ENCODE results near the gene SERPINA5.

The SERPINA5 gene, protein sequence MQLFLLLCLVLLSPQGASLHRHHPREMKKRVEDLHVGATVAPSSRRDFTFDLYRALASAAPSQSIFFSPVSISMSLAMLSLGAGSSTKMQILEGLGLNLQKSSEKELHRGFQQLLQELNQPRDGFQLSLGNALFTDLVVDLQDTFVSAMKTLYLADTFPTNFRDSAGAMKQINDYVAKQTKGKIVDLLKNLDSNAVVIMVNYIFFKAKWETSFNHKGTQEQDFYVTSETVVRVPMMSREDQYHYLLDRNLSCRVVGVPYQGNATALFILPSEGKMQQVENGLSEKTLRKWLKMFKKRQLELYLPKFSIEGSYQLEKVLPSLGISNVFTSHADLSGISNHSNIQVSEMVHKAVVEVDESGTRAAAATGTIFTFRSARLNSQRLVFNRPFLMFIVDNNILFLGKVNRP

DNA sequence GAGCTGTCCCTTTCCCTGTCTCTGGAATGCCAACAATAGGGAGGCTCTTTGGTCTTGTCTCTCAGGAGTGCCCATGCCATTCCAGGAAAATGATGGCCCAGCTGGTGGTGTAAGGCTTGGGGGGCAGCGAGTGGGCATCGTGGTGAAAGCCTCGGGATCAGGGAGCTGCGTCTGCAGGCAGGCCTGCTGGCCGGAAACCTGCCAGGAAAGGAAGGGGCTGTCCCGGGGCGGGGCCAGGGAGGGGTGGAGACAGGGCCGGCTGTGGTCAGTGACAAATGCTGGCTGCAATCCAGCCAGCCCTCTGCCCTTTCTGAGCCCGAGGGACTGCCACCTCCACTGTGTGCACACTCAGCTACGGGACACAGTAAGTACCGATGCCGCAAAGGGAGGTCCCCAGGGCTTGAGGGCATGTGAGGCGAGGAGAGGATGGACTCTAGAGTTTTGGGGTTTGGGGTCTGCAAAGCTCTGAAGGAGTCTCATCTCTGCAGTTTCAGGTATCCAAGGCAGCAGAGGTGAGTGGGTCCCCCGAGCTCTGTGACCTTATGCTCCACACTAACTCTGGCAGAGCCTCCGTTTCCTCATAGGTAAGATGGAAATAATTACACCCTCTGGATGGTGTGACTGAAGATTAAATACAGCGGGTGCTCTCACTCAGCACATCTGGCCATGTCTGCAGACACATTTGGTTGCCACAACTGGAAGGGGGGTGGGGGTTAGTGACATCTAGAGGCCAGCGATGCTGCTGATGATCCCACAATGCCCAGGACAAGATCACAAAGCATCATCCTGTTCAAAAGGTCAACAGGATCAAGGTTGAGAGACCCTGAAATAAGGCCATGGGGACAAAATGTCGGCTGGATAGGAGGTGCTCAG lies at the start of gene SERPINA5:
TSS of gene SERPINA5 (plus strand) at position 300 of the 873 bp plus-strand sequence. CDS start 5,937 bp downstream, outside the sequence.
- no peak for DNase-seq

DNA sequence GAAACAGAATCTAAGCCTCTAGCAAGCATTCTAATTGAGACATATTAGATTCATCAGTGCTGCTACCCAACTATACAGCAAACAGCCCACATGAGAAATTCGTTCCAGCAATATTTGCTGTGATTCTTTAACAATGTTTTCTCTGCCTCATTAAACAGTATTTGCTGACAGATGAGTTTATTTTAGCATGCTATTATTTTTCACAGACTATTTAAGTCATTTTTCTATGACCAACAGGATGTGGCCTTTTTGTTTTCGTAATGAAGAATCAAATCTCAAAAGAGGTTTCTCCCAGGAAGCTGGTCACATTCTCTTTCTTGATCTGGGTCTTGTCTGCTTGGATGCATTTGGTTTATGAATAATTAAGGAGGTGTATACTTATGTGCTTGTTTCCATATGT lies 48.8 kb upstream of the SERPINA5 start:
- no peak for DNase-seq

DNA sequence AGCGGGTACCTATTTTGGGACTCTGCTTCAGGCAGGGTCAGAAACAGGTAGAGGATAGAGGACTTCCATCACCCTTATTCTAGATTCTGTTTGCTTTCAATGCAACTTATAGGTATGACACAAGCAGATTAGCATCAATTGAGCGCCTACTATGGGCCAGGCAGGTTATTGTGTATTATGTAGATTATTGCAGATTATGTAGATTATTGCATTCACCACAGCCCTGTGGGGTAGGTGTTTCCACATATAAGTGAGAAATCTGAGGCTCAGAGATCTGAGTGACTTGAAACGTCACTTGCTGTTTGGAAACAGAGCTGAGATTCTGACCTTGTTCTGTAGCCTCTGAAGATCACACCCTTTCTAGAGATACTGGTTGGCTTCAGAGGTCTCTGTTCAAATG lies 45.7 kb upstream of the SERPINA5 start:
- no peak for DNase-seq

DNA sequence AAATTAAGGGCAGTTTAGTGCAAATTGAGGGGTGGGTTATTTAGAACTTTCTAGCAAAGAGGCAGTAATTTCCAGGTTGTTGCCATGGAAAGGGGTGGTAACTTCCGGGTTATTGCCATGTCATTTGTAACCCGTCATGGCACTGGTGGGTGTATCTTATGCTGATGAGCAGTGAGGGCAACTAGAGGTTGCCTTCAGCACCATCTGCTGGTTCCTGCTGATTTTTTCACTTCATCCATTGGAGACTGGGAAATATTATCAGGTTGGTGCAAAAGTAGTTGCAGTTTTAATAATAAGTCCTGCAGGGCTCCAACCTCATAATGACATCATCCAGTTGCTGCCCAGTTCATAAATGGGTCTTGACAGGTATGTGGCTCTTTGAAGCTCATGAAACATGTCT lies 44.4 kb upstream of the SERPINA5 start:
- peak; percentile 14 to 56 for DNase-seq

DNA sequence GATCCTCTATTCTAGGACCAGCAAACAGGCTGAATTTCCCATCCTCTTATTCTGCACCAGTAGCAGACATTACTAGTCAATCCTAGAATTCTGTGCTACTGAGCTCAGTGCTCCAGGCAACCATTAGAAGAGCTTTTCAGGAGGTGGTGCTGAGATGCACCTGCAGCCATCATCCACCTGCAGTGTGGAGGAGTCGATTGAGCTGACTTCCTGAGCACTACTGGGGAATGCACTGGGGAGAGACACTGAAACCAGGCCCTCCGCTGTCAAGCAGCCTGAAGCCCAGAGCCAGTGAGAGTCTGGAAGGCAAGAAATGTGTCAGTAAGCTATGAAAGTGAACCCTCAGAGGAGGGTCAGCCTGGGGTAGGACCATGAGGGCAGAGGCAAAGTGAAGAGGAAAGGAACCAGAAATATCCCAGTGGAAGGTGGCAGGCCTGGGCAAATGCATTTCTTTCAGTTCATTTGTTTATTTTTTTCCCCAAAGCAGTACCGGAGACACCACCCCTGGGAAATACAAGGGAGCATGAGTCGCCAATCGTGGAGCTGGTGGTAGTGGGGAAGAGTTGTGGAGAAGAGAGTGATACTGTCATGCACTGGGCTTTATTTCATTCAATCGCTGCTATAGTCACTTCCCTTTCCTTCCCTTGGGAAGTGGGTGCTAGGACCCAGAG lies 43.0 kb upstream of the SERPINA5 start:
- peak in 1 of 2 experiments; percentile 21 for DNase-seq

DNA sequence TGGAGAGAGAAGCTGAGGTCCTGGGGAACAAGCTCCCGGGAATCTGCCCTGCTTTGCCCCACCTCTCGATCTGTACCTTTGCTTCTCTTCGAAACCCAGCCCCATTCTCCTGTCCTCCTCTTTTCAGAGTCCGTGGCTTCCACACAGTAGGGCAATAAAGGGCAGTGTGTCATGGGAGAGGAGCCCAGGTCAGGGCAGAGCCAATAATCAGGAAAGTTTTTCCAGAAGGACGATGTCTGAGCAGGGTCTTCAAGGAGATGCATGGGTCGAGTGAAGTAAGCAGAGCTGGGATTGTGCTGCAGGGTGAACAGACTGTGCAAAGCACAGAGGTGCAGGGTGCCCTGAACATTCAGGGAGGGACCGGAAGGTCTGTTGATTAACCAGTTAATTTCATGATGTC lies 42.0 kb upstream of the SERPINA5 start:
- DNase-seq = no peak

DNA sequence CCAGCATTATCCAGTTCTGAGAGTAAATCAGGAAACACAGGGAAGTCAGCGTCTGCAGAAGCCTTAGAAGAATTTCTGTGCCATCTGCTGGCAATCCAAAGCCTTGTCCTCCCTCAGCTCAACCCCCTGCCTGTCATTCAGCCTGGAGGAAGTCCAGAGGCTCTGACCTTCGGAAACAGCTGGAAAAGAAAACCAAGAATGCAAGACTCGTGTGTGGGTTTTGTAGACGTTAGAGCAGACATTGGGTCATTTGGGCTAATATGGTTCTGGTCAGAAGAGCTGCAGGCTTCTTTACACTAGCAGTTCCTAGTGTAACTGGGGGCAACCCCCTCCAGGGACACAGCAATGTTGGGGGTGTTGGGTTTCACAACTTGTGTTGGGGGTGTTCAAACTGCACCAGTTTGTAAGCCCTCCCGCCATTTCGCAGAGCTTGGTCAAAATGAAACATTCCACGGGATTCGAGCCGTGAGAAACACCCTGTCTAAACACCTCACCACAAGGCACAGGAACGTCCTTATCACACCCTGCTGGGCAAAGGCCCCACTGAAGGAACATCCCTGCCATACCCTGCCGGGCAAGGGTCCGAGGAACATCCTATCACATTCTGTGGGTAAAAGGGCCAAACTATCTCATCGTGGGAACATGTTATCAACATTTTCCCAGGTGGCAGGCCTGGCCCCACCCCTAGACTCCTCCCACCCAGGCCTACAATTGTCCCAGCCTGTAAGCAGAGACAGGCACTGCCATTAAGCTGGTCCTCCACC lies 41.0 kb upstream of the SERPINA5 start:
- DNase-seq = peak in 1 of 2 experiments; percentile 33

DNA sequence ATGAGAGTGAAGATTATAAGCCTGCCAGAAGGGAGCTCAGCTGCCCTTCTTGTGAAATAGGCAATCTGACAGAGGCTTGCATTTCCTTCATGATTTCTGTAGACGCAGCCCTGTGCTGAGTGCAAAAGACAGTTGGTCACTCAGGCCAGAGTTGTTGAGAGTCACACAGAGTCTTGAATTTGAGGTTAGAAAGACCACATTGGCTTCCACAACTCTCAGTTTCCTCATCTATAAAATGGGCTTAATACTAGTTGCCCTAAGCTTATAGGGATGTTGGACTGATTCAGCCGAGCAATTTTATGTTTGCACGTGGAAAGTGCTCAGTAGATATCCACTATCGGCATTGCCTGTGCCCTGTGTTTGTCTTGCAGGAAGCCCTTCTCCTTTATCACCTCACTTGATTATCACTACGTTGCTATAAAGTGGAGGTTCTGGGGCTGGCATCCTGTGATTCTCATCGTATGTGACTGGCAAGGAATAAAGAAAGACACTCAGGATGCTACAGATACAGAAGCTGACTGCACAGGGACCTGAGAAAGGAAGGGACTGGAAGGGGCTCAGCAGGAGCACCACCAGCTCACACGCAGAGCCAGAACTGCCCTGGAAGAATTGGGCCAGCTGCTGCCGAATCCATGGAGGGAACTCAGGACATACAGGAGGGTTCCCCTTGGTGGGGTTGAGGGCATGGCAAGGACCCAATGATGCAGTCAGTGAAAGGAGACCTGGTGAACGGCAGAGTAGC lies 39.8 kb upstream of the SERPINA5 start:
- DNase-seq = no peak

DNA sequence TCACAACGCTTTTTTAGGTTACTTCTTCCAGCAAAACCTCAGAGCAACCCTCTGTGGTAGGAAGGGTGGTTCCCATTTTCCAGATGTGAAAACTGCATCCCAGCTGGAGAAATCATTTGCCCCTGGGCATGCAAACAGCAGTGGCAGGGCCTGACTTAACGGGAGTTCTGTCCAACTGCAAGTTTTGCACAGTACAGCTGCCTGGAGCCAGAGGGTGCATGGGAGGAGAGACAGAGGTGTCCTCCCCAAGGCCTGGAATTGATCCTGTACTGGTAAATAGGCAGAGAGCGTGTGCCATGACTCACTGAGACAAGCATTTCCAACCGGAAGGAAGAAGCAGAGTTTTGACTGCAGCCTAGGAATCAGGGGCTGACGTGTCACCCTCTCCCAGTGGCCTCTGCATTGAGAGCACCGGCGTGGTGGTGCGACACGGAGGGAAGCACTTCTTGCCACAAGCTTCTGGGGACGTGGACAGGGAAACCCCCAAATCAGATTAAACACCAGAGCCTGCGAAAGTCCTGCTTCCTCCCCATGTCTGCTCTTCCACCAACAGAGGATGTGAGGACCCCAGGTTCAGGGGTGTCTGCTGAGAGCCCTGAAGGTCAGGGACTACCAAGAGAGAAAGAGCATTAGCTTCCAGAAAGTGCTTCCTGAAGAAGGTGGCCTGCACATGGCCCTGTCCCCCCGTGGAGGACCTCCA lies 39.0 kb upstream of the SERPINA5 start:
- no peak for DNase-seq

DNA sequence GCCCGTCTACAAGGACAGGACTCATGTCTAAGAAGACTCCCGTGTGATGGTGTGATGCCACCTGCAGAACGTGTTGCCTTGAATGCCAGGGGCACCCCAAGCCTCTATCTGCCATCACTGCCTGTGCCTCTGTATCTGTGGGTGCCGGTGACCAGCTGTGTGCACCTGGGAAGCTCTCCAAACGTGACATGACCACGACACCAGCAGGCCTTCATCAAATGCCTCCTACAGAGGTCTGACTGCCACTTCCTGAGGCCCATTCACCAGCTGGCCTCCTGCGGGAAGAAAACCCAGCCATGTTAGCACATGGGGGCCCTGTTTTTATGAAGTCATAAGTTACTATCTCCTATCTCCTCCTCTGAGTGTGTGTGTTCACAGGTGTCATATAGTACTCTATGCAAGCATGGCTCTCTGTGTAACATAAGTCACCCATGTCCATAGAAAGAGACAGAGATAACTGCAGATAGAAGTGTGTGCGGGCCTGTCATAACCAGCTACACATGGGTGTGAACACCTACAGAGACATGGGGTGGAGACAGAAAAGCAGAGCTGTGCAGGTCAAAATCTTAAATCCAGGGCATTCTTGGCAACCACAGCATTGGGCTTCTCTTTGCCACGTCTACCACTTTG lies 38.3 kb upstream of the SERPINA5 start:
- no peak for DNase-seq

DNA sequence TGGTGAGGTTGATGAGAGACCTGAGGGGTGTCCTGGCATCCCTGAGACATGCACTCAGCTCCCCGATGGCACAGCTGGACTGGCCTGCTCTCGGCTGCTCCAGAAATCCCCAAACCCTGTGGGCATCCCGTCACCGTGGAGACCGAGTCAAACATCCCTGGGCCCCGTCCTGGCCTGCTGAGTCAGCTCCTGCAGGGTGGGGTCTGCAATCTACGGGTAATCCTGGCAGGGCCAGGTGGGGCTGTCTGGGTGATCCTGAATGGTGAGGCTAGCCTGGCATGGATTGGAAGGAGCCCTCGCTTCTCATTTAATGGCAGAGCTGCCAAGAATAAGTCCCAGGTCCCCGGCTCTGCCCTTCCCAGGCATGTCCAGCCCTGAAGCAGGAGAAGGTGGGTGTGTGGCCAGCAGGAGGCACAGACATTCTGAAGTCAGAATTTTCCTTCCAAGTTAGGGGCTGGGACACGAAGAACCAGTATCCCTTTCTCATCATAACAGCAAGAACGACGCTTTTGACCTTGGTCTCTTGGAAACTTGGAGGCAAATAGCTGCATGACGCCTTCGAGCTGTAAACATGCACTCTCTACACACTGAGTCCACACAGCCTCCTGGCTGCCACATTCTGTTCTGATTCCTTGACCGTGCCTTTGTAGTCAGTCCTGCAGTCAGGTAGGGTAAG lies 37.6 kb upstream of the SERPINA5 start:
- DNase-seq = no peak

DNA sequence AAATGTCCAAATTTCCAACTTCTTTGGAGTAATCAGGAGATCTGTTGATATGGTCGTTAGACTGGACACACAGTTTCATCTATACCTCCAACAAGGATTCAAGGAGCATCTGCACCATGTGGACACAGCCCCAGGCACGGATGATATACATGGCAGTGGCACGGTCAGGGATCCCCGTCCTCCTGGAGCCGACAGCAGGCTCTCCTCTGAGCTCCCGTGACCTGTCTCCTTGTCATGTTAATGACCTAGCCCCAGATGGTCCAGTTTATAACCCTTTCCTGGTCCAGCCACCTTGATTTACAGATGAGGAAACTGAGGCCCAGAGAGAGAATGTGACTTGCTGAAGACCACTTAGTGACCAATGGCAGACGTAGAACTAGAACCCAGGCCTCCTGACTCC lies 36.5 kb upstream of the SERPINA5 start:
- DNase-seq = no peak

DNA sequence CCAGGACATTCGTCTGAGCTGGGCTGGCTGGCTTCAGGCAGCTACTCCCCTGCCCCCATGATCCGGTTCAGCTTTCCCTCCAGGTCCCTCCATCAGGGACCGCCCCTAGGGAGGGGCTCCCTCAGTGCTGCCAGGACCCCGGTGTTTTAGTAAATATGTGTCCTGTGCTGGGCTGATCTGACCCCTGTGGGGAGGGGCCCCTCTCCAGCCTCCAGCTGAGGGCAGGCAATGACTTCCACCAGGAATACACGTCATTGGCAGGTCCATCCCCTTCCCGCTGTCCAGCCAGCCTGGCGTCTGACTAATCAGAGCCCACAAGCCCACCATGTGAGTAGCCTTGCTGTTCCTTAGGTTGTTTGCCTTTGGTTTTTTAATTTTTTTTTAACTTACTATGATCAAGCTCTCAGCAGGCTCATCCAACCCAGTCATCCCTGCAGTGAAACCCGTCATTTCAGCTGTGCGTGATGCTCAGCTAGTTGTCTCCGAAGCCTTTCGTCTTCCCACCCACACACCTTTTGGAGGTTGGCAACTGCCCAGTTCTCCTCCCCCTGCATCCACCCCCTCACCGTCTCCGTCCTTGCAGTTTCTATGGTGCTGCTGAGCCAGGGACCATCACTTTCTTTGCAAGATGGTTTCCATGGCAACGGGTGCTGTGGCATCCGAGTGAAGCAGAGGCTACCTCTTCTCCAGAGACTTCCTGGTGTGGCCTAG lies 35.9 kb upstream of the SERPINA5 start:
- DNase-seq = no peak

DNA sequence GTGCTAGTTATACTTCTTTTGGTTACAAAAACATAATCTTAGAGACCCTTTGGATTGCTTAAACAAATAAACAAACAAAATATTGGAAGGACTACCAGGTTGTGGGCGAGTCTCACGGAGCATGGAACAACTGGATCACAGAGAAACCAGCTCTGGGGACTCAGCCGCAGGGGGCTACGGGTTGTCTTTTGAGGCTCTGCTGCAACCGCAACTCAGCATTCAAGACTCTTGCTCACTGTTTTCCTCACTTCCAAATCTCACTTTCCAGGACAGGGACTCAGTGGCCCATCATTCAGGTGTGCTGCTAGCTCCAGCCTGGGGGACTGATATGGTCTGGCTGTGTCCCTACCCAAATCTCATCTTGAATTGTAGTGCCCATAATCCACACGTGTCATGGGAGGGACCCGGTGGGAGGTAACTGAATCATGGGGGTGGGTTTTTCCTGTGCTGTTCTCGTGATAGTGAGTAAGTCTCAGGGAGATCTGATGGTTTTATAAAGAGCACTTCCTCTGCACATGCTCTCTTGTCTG lies 34.0 kb upstream of the SERPINA5 start:
- no peak for DNase-seq

DNA sequence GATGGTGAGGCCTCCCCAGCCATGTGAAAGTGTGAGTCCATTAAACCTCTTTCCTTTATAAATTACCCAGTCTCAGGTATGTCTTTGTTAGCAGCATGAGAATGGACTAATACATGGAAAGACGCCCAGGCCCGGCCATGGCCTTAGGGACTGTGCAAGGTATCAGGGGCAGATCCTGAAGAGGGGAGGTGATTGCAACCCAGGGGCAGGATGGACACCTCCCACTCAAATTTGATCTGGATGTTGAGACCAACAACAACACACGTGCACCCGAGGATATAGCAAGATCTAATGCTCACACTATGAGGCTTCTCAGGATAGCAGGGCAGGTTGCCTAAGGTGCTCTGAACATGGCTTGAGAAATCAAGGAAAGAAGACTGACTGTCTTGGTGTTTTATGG lies 33.5 kb upstream of the SERPINA5 start:
- no peak for DNase-seq

DNA sequence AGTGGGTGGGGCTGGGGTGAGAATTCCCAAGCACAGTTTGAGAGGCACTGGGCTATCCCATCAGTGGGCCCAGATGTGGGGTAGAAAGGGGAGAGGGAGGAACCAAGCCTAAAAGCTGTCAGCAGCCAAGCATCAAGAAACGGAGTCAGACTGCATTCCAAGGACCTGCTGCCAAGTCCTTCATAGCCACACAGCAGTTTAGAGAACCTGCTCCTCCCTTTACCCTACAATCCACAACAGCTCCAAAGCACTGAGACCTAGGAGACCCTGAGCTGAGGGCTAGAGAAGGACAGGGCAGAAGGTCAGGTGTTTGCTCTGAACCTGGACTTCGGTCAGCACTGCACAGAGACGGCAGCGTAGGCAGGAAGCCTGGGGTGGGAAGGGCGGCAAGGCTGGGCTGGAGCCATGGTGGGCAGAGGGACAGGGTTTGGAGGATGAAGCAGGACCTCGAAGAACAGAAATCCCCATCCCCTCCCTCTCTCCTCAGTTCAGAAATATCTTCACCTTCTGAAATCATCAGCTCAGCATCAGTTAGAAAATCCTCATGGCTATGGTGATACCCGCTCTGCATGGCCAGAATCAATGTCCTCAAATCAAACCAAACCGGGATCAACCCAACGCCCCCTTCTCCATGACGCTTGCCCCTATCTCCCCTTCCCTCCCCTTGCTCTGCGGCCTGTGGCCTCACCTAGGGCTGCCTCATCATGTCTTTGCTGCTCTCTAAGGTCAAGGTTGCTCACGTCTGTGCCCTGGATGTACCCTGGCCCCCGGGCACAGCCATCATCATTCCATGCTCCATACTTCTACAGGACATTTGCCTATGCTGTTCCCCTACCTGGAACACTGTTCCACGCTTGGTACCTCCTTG lies 32.9 kb upstream of the SERPINA5 start:
- no peak for DNase-seq

DNA sequence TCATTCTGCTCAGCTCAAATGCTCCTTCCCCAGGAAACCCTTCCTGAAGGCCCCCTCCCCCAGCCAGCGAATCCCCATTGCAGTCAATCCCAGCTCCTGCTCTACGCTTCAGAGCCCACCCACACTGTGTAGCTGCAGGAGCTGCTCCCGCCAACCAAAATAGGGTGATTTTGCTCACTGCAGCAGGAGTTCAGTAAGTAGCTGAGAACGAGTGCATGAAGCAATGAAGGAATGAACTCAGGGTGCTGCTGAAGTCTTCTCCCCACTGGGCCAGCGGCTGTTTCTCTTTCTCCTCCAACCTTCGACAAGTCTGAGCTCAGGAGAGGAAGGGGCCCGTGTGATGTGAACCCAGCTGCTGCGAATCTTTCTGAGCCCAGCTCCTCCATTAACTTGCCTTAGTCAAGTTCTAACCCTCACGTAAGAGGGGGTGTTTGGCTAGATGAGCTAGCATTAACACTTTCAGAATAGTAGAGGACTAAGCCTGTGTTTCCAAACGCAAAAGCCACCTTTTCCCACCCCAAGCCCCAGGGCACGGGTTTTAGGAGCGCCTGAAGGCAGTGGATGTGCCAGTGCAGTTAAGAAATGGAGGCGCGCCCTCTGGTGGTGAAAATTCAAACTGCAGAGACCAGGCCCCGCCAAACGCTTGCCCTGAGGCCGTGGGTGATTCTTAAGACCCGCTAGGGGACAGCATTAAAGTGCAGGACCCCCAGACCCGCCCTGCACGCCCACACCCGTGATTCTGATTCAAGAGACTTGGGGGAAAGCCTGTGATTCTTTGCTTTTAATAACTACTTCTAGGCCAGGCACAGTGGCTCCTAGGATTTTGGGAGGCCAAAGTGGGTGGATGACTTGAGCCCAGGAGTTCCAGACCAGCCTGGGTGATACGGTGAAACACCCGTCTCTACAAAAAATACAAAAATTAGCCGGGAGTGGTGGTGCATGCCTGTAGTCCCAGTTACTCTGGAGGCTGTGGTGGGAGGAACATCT lies 31.9 kb upstream of the SERPINA5 start:
- DNase-seq = peak in 1 of 2 experiments; percentile 61

Data from NCI-H526 (cell line).